Measurements from ENCODE around the gene FMNL3.
"Not testable (repeated sequence)": the region's sequence is repeated elsewhere in the genome, so short reads cannot be mapped to it uniquely, and the experiment has no call there.

FMNL3 gene

GRCh38 chr12:49618576-49618975, 88.6 kb downstream of the FMNL3 start:
- CTCF ChIA-PET, result interaction anchor here (0.6 kb wide), 1 partner anchor 41 kb away, joined by 3 read pairs; no protein-coding TSS in a partner anchor
- no peak for TF ChIP-seq SUZ12 (IDR thresholded peaks at IDR 0.05)
- TF ChIP-seq CTBP1 (IDR thresholded peaks at IDR 0.05; ENCODE audit: borderline replicate concordance), result no peak
- no peak for TF ChIP-seq BHLHE40 (IDR thresholded peaks at IDR 0.05; ENCODE audit: borderline replicate concordance)
- TF ChIP-seq ELF4 (IDR thresholded peaks at IDR 0.05), result no peak
- no peak for TF ChIP-seq FOXA1 (IDR thresholded peaks at IDR 0.05)
- no peak for TF ChIP-seq ZNF384 (IDR thresholded peaks at IDR 0.05)
- no peak for TF ChIP-seq ARNT (IDR thresholded peaks at IDR 0.05)
- no peak for TF ChIP-seq TARDBP (IDR thresholded peaks at IDR 0.05)
- TF ChIP-seq, protein P1, sequence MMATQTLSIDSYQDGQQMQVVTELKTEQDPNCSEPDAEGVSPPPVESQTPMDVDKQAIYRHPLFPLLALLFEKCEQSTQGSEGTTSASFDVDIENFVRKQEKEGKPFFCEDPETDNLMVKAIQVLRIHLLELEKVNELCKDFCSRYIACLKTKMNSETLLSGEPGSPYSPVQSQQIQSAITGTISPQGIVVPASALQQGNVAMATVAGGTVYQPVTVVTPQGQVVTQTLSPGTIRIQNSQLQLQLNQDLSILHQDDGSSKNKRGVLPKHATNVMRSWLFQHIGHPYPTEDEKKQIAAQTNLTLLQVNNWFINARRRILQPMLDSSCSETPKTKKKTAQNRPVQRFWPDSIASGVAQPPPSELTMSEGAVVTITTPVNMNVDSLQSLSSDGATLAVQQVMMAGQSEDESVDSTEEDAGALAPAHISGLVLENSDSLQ (IDR thresholded peaks at IDR 0.05), result no peak
- TF ChIP-seq HDGF (IDR thresholded peaks at IDR 0.05; ENCODE audit: borderline replicate concordance), result no peak
- no peak for TF ChIP-seq FOXK2 (IDR thresholded peaks at IDR 0.05)
- no peak for TF ChIP-seq L3MBTL2 (conservative IDR thresholded peaks at IDR 0.05)
- POLR2A ChIA-PET, result no interaction called here
- DNase-seq (ENCODE audit: extremely low spot score), result no peak

DNA sequence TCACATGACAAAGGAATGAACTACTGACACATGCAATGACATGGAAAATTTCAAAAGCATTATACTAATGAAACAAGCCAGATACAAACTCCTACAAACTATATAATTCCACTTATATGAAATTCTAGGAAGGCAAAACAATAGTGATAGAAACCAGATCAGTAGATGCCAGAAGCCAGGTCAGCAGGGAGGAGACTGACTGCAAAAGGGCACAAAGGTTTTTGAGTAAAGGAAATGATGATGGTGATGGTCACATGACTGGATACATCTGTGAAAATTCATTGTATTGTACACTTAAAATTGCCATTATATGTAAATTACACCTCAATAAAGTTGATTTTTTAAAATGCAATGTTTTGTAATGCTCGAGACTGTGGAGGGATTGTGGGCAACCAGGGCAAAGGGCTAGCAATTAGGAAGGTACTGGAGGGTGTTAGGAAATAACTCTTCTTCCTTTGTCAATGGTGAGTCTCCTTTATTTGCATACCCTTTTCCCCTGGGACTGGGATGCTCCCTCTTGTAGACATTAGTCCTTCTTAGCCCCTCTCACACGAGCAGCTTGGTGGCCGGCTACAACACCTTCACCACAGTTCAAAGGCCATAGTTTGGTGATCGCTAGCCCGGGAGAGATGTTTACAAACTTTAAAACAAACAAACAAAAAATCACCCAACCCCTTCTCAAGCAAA, 90.5 kb downstream of the FMNL3 start:
- no peak for TF ChIP-seq BHLHE40 (IDR thresholded peaks at IDR 0.05; ENCODE audit: borderline replicate concordance)
- no peak for TF ChIP-seq ZNF384 (IDR thresholded peaks at IDR 0.05)
- TF ChIP-seq CTBP1 (IDR thresholded peaks at IDR 0.05; ENCODE audit: borderline replicate concordance), result no peak
- TF ChIP-seq FOXM1 (IDR thresholded peaks at IDR 0.05; ENCODE audit: borderline replicate concordance), result no peak
- no peak for TF ChIP-seq SP1 (IDR thresholded peaks at IDR 0.05)
- no peak for TF ChIP-seq HDGF (IDR thresholded peaks at IDR 0.05; ENCODE audit: borderline replicate concordance)
- TF ChIP-seq L3MBTL2 (conservative IDR thresholded peaks at IDR 0.05), result no peak
- no peak for TF ChIP-seq LEF1 (IDR thresholded peaks at IDR 0.05; ENCODE audit: borderline replicate concordance)
- no peak for TF ChIP-seq ARNT (IDR thresholded peaks at IDR 0.05)
- DNase-seq (ENCODE audit: extremely low spot score), result no peak
- ChIA-PET CTCF (no interaction called here), POLR2A (interaction anchor here (1.2 kb wide), 1 partner anchor 125 kb away, joined by 3 read pairs; the partner anchor contains the start of gene TMBIM6)

DNA sequence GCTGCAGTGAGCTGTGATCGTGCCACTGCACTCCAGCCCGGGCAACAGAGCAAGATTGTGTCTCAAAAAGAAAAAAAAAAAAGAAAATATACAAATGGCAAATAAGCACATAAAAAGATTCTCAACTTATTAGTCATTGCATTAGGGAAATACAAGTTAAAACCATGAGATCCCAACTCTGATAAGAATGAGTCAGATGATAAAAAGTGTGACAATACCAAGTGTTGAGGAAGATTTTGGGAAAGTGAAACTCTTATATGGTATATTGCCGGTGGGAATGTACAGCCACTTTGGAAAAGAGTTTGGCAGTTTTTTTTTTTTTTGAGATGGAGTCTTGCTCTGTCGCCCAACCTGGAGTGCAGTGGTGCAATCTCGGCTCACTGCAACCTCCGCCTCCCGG, 91.5 kb downstream of the FMNL3 start:
- no peak for DNase-seq (ENCODE audit: extremely low spot score)
- POLR2A ChIA-PET, result no interaction called here
- TF ChIP-seq ARNT (IDR thresholded peaks at IDR 0.05) (no peak), SUZ12 (IDR thresholded peaks at IDR 0.05) (no peak), TARDBP (IDR thresholded peaks at IDR 0.05) (no peak), NFRKB (IDR thresholded peaks at IDR 0.05) (no peak), ELF4 (IDR thresholded peaks at IDR 0.05) (no peak), ZNF384 (IDR thresholded peaks at IDR 0.05) (no peak), CTBP1 (IDR thresholded peaks at IDR 0.05; ENCODE audit: borderline replicate concordance) (no peak), HDGF (IDR thresholded peaks at IDR 0.05; ENCODE audit: borderline replicate concordance) (no peak), LEF1 (IDR thresholded peaks at IDR 0.05; ENCODE audit: borderline replicate concordance) (no peak), SP1 (IDR thresholded peaks at IDR 0.05) (no peak)
- CTCF ChIA-PET, result interaction anchor here (0.7 kb wide), 1 partner anchor 8 kb away, joined by 3 read pairs; no protein-coding TSS in a partner anchor

- POLR2A ChIA-PET, result no interaction called here
- TF ChIP-seq CTBP1 (IDR thresholded peaks at IDR 0.05; ENCODE audit: borderline replicate concordance), result no peak
- no peak for TF ChIP-seq ARNT (IDR thresholded peaks at IDR 0.05)
- TF ChIP-seq FOXK2 (IDR thresholded peaks at IDR 0.05), result no peak
- no peak for TF ChIP-seq ZNF384 (IDR thresholded peaks at IDR 0.05)
- CTCF ChIA-PET, result interaction anchor here (0.7 to 0.8 kb wide), 2 partner anchors 8 to 315 kb away, joined by 4 to 13 read pairs; no protein-coding TSS in a partner anchor
- DNase-seq (ENCODE audit: extremely low spot score), result no peak
Observed at GRCh38 chr12:49612210-49612609, 95.0 kb downstream of the FMNL3 start.

GRCh38 chr12:49610785-49611184, 96.4 kb downstream of the FMNL3 start:
- CTCF ChIA-PET, result interaction anchor here (1.4 kb wide), 1 partner anchor 252 kb away, joined by 6 read pairs; no protein-coding TSS in a partner anchor
- POLR2A ChIA-PET; DNase-seq (ENCODE audit: extremely low spot score): not testable (repeated sequence)

DNA sequence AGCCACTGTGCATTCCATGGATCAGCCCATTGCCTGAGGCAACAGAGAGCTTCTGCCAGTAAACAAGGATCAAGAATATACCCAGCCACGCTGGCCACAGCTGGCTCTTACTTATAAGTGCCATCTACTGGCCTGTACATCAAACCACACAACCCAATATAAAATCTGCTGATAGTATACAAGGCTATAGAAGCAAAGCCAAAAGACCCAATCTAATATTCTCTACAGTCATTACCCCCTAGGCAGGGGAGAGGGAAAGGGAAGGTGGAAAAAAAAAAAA, 97.4 kb downstream of the FMNL3 start:
- TF ChIP-seq SP1 (IDR thresholded peaks at IDR 0.05) (no peak), ELF4 (IDR thresholded peaks at IDR 0.05) (no peak), FOXM1 (IDR thresholded peaks at IDR 0.05; ENCODE audit: borderline replicate concordance) (no peak), NFRKB (IDR thresholded peaks at IDR 0.05) (no peak), LEF1 (IDR thresholded peaks at IDR 0.05; ENCODE audit: borderline replicate concordance) (no peak), FOXK2 (IDR thresholded peaks at IDR 0.05) (no peak), FOXA1 (IDR thresholded peaks at IDR 0.05) (no peak), TARDBP (IDR thresholded peaks at IDR 0.05) (no peak), ZNF384 (IDR thresholded peaks at IDR 0.05) (no peak)
- ChIA-PET CTCF (no interaction called here), POLR2A (no interaction called here)
- no peak for DNase-seq (ENCODE audit: extremely low spot score)

GRCh38 chr12:49609059-49609874, 97.9 kb downstream of the FMNL3 start:
- ChIA-PET CTCF (no interaction called here), POLR2A (no interaction called here)
- TF ChIP-seq FOXA1 (IDR thresholded peaks at IDR 0.05), result no peak
- no peak for TF ChIP-seq ELF4 (IDR thresholded peaks at IDR 0.05)
- no peak for TF ChIP-seq FOXM1 (IDR thresholded peaks at IDR 0.05; ENCODE audit: borderline replicate concordance)
- TF ChIP-seq NFRKB (IDR thresholded peaks at IDR 0.05), result no peak
- no peak for TF ChIP-seq L3MBTL2 (conservative IDR thresholded peaks at IDR 0.05)
- TF ChIP-seq, protein P1 (IDR thresholded peaks at IDR 0.05), result no peak
- TF ChIP-seq CTBP1 (IDR thresholded peaks at IDR 0.05; ENCODE audit: borderline replicate concordance), result no peak
- TF ChIP-seq LEF1 (IDR thresholded peaks at IDR 0.05; ENCODE audit: borderline replicate concordance), result no peak
- TF ChIP-seq TARDBP (IDR thresholded peaks at IDR 0.05), result no peak
- TF ChIP-seq BHLHE40 (IDR thresholded peaks at IDR 0.05; ENCODE audit: borderline replicate concordance), result no peak
- no peak for DNase-seq (ENCODE audit: extremely low spot score)

GRCh38 chr12:49605539-49605938, 101.7 kb downstream of the FMNL3 start, which contains the start of gene FAM186B:
Gene FAM186B (minus strand): TSS chr12:49605639. CDS start chr12:49605477, 162 bp downstream.
- DNase-seq (ENCODE audit: extremely low spot score), result not testable (repeated sequence)
- POLR2A ChIA-PET, result interaction anchor here (0.6 kb wide), 1 partner anchor 18 kb away, joined by 3 read pairs; no protein-coding TSS in a partner anchor
- CTCF ChIA-PET, result interaction anchor here (0.7 kb wide), 1 partner anchor 70 kb away, joined by 3 read pairs; no protein-coding TSS in a partner anchor
